Stromal cell of bone marrow (primary cell): ENCODE data around the gene ALOXE3.
"Not testable (repeated sequence)": the region's sequence is repeated elsewhere in the genome, so short reads cannot be mapped to it uniquely, and the experiment has no call there.

ENCODE experiments used
- DNase-seq: peaks from one replicate; pipeline ENCODE4 v3.0.0-alpha.2; 2012; ENCODE audit warnings: low read depth

ALOXE3 gene

DNA sequence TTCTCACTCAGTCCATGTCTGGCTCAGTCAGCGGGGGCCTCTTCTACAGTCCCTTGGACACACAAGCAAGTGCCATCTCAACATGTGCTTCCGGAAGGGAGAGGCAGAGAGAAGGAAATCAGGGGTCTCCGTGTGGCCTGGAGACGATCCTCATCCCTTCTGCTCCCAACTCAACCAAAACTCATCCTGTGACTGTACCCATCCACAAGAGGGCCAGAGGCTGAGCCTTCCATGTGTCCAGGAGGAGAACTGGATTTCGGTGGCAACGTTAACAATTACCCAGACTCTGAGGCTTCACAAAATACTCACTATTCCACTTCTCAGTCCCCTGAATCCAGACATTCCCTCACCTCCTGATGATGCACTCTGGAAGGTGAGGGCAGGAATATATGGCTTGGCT, 23.0 kb downstream of the ALOXE3 start:
- no peak for DNase-seq

DNA sequence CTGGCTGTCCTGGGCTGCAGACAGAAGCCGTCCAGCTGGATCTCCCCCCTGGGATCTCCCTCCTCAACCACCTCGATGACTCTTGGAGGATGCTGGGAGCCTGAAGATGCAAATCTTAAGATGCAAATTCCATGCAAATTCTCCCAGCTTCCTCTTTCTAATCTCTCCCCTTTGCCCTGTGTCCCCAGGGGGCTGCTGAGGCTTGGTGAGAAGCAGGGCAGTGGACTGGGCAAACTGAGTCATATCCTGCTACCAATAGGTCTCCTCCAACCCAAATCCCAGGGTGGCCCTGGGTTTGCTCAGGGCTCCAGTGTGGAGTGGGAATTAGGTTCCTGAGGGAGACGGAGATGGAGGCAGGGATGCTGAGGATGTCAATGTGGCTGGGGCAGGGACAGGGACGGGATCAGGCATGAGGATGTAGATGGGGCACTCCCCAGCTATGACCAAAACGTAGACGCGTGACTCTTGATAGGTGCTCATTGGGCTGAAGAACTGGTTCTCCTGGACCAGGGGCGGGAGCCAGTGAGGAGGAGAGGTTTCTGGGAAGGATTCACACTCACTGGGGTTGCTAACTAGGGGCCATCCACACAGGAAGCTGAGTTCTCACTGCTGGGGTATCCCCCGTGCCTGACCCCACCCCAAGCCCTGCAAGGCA, 27.2 kb downstream of the ALOXE3 start:
- no peak for DNase-seq

DNA sequence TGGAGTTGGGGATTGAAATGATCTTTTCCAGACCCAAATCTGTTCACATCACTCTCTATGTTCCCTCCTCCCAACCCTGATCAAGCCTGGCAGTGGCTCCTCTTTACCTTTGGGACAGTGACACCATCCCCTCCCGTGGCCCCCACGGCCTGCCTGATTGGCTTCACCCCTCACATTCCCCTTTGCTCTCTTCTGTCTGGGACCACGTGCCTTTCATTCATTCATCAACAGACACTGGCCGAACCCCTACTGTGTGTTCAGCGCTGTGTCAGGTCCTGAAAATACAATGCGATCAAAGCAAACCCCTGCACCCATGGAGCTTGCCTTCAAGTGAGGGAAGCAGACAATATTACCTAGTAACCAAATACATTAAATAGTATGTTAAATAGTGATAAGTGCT, 28.6 kb downstream of the ALOXE3 start:
- DNase-seq = no peak

DNA sequence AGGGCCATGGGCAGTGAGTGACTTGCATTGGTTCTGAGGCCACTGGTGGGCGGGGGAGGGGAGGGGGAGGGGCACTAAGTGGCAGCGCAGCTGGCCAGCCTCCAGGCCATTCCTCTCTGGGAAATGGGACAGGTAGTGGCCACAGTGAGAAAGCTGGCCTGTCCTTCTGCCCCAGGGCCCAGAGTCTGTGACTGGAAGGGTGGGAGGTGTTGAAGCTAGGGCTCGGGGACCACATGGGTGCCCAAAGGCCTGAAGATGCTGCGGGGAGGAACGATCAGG, 30.4 kb downstream of the ALOXE3 start:
- DNase-seq = no peak

DNA sequence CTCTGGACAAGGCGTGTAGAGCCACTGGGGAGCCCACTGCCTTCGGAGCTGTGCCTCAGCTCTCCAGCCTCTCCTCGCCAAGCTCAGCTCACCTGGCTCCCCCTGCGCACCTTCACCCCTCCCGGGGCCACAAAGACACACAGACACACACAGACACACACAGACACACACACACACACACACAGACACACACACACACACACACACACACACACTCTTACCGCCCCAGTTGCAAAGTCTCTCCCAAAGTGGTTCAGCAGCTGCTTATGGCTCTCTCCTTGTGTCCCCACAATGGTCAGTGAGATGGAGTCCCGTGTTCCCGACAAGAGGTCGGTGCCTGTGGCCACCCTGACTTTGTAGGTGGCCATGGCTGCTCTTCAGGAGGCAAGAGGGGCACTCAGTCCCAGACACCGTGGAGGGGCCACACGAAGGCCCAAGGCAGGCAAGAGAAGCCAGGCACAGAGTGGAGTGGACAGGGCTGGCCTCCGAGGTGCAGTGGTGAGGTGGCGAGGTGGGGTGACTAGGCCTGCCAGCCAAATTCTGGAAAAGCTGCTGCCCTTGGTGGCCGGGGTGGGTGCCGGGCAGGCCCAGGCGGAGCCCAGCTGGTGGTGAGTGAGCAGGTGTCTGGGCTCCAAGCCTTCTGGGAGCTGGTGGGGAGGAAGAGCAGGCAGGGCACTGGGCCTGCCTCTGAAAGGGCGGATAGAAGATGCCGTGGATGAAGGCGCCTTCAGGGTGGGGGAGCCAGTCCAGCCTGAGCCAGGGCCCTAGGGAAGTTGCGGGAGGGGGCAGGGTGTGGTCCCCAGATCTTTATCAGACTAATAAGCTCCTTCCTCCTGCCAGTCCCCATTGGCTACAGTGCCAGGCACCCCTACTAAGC, 31.0 kb downstream of the ALOXE3 start, which contains the start of gene ALOX12B:
Gene ALOX12B, minus strand, starts transcription at position 642 of the 877 bp plus-strand sequence. Its CDS starts 274 bp downstream, at position 368.
- DNase-seq = no peak

DNA sequence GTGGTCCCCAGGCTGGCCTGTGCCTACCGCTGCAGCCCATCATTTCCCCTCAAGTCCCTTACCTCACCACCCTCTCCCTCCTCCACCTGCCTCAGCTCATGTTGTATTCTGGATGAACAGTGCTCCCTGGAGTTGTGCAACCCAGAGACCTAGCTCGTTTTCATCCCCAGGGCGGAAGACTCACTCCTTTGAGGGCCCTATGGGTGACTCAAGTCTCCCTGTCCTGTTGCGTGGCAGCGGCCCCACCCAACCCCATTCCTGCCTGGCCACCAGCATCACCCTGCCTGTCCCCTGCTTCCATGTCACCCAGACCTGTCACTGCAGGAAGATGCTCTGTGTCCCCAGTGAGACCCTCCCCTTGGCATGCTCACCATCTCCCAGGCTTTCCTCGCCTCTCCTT, 34.1 kb downstream of the ALOXE3 start:
- DNase-seq = no peak

DNA sequence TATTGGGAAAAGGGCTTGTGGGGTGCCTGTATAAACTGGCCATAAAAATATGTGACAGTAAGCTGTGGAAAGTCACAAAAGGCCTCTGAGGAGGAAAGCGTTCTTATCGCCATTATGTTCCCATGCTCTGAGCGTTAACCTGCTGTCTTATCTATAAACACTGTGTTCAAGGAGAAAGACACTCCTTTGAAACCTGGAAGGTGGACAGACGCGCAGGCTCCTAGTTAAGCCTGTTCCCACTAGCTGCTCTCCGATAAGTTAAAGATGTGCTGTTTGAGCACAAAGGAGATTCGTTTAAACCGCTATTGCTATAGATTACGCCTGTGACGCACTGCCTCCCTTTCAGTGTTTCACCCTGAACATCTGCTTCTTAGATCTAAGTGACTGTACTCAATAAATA, 36.0 kb downstream of the ALOXE3 start:
- no peak for DNase-seq

DNA sequence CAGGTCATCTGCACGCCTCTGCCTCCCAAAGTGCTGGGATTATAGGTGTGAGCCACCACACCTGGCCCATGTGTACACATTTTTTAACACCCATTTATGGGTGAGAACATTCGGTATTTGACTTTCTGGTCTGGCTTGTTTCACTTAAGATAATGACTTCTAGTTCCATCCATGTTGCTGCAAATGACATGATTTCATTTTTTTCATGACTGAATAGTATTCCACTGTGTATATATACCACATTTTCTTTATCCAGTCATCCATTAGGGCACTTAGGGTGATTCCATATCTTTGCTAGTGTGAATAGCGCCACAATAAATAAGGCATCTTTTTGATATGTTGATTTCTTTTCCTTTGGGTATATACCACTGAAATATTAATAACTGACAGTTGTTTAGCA, 36.4 kb downstream of the ALOXE3 start:
- DNase-seq = no peak

DNA sequence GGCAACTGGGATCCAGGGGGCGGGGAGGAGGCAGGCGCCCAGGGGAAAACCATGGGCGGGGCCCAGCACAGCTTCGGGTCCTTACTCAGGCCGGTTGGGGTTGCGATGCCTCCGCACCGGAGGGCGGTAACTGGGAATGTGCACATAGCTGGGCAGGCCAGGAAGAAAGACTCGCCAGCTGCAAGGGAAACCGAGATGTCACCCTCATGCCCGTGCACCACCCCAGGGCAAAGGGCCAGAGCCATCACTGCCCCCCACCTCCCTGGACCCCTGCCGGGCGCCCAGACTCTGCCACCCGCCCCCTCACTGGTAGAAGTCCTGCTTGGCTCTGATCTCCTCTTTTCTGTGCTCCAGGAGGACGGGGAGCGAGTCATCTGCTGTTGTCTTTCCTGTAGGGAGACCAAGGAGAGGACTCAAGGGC, 37.5 kb downstream of the ALOXE3 start:
- DNase-seq = no peak

DNA sequence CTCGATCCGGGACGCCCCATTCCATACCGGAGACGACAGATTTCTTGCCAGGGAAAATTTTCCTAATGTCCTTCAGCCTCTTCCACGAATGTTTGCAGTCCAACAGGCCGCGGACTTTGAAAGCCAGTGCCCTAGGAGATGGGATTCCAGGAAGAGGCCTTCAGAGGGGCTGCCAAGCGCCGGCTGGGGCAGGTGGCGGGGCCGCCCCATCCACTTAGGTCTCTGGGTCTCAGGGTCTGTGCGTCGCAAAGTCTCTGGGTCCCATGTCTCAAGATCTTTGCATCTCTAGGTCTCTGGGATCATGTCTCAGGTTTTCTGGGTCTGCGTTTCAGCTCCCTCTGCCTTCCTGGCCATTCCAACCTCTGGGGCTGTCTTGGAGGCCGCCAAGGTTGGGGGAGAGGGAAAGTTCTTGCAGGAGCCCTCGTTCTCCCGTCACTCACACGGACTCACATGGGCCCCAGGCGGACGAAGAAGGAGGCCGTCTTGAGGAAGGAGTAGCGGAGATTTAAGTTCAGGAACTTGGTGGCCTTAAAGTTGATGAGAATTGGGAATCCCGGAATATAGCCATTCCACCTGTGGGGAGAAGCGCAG, 38.0 kb downstream of the ALOXE3 start:
- DNase-seq = no peak

DNA sequence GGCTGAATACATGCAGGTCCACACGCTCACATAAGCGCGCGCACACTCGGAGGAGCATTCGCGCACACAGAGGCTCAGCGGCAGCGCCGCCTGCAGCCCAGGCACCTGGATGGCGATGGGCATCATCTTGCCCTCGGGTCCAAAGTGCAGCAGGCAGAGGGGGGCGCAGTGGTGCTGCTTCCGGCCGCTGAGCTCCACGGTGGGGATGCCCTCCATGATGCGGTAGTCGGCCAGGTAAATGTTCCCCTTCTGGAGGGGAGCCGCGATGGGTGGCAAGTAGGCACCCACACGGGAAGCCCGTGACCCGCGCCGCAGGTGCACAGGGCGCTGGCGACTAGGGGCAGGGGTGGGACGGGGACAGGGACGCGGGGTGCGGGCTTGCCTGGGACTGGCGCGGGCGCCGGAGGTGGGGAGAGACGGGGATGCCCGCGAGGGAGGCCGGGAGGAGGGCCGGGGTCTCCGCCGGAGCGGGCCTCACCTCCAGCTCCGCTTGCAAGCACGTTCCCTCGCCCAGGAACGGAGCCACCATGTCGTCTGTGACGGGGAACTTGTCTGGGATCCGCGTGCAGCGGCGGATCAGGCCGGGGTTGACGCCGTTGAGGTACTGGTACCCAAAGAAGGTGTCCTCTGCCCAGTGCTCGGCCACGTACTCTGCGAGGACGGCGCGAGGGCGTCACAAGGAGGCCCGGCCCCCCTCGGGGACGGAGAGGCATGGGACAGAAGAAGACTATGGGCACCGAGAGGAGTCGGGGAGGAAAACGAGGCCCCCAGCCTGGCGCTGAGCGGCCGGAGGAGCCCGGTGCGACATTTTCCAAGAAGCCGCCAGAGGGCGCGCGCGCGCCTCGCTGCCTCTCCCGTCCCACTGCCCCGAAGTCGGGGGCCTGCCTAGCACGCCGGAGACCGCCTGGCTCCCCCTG, 38.8 kb downstream of the ALOXE3 start:
- no peak for DNase-seq

DNA sequence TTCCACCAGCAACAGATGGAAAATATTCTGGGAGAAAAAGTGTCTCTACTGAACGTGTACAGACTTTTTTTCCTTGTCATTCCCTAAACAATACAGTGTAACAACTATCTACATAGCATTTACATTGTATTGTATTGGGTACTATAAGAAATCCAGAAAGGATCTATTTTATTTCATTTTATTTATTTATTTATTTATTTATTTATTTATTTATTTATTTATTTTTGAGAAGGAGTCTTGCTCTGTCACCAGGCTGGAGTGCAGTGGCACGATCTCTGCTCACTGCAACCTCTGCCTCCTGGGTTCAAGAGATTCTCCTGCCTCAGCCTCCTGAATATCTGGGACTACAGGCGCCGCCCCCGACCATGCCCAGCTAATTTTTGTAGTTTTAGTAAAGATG, 40.4 kb downstream of the ALOXE3 start:
- not testable (repeated sequence) for DNase-seq

DNA sequence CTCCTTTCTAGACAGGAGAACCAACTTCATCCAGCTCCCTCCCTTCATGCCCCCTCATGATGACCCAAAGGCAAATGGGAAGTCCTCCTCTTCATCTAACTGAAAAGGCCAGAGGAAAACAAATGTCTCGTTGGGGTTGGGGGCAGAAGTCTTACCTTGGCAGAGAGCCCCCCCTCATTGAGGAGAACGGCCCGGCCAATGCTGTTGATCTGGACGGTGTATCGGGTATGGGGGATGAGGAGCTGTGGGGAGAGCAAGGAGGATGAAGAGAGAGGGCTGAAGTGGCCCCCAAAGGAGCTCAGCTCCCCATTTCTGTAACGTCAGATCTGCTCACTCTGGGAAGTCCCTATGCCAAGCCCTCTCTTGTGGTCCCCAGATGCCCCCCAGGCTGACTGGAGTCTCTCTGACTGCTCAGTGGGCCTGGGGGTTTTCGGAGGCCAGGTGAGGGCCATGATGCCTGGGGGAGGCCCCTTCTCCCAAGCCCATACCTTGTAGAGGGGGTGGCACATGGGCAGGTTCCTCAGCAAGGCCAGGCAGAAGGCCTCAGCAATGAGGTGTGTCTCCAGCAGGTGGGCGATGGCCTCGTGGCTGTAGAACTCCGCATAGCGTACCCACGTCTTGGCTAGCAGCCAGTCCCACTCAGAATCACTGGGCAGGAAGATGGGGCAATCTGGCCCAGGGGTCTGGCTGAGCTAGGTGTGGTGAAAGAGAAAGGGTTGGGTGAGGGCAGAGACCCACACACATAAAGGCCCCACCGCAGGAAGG, 41.6 kb downstream of the ALOXE3 start:
- DNase-seq = no peak

DNA sequence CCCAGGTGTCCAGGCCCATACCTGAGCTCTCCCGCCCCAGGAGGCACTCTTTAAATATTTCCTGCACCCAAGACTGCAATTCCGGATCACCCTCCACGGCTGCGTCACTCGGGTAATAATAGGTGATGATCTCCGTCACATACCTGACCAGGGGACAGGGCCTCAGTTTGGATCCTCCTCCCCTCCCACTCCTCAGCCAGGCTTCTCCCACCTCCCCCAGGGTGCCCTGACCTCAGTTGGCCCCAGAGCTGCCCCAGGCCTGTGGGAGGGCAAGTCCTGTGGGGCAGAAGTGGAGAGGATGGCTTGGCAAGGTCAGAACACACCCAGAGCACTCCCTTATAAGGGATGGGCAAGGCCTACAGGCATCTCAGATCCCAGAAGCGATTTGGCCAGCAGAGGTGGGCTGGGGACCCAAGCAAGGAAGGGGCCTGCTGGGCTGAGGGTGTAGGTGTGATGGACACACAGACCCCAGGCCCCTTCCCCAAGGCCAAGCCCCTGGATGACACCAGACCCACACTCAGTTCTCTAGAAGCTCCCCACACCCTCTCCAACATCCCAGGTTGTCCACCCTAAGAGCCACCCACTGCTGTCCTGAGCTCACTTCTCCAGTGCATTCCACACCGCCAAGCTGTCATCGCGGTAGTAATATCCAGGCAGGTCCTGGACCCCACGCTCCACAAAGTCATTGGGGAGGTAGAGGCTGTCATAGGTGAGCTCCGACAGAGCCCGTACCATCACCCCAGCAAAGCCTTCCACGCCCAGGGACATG, 42.6 kb downstream of the ALOXE3 start:
- DNase-seq = no peak

DNA sequence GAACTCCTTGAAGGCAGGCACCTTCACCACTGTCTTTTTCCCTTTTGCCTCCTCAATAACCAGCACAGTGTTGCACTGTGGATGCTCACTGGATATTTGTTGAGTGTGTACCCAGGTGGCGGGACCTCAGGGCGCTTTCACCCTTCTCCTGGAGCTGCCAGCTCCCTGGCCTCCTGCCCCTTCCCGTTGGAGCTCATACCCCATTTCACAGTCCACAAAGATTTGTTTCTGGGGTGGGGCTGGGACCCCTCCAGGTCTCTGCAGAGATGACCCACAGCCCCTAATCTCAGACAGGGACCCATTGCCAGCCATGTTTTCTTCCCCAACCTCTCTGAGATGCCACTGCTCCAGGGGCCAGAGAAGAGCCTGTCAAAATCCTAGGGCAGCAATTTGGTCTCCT, 43.2 kb downstream of the ALOXE3 start:
- DNase-seq = no peak

DNA sequence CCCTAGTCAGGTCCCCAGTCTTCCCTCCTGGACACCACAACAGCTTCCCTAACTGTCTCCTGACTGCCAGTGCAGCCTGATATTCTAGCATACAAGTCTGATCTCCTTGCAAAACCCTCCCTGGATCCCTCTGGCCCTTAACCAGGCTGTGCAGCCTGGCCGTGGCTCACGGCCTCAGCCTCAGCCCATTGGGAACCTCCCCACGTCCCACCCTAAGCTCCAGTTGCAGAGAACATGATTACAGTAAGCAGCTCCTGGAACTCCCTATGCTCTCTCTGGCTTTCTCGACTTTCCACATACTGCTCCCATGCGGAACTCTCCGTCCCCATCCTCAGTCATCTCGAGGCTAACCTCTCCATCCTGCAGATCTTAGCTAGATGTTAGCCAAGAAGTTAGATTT, 43.8 kb downstream of the ALOXE3 start:
- DNase-seq = no peak

DNA sequence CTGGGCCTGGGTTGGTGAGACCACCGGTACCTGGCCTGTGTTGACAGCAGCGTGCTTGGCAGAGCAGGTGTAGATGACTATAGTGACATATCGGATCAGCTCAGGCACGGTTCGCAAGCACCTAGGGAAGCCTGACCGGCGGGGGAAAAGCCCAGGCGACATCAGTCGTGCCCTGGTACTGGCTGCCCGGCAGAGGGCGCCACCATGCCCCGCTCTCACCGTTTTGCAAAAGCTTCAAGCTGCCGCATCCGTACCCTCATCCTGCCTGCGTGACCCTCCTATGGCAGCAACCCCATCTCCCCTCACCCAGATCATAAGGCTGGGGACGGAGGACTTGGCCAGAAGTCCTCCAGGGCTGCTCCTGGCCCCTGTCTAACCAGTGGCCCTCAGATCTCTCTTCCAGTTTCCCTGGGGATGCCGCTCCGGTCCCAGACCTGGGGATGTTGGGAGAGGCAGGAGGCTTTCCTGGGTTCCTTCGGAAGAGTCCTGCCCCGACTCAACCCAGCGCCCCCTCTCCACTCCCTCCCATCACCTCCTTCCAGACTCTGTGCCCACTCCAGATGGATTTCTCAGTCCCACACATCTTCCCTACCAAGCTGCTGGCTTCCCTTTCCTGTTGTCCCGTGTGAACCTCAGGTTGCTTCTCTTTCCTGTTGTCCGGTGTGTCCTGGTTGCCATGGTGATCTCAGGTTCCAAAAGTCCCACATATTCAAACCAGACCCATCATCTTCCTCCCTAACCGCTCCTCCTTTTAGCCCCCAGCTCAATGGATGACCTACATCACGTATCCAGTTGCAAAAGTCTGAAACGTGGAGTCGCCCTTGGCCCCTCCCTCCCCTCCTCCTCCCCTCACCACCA, 44.5 kb downstream of the ALOXE3 start:
- no peak for DNase-seq

DNA sequence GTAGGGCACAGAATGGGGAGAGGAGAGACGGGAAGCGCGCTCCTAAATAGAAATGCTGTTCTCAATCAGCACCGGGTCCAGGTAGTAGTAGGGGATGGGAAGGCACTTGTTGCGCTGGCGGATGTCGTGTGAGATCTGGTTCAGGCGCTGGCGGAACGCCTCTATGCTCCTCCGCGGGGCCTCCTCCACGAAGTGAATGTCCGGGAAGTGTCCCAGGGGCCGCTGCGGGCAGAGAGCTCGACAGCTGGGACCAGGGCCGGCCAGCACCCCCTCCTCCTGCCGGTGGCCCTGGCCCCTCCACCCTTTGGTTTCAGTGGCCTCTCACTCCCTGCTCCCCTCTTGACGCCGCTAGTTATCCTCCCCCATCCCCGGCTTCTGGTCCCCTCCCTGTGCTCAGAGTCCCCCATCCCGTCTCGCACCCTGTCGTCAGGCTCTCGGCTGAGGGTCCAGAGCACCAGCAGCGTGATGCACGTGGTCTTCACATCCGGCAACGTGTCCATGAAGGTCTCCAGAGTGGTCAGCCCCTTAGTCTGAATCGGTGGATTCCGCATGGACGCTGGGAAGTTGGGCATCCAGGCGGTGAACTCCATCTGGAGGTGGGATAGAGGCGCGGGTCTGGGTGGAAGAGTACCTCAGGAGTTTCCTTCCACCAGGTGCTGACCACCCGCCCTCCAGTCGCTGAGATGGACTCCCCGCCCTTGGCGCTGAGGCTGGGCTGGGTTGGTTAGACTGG, 45.4 kb downstream of the ALOXE3 start:
- no peak for DNase-seq

DNA sequence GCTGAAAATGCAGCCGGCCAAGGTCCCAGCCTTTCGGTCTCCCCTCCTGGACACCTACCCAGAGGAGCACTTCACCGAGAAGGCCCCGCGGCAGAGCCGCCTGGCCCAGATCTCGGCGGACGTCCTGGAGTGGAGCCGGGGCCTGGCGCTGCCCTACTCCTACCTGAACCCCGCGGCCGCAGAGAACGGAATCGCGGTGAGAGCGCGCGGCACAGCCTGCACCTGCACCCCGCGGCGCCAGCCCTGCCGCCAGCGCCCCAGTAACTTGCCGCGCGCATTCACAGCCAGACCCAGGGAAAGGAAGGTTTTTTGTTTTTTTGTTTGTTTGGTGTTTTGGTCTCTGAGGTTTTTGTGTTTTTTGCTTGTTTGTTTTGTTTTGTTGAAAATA, 46.0 kb downstream of the ALOXE3 start:
- no peak for DNase-seq
